ENCODE results near the gene SLC25A12. TPM values are rescaled to one million over a fixed set of nuclear protein-coding genes. Genes with fewer than 3 reads are reported as not detected.

The SLC25A12 gene
- total RNA-seq, 1 donor, result 23.0 TPM

- H3K4me3 ChIP-seq (ENCODE audit: low read depth, low read length), result no peak overlapping the region
- DNase-seq (ENCODE audit: low read depth), result no peak
- TF ChIP-seq CTCF (IDR thresholded peaks at IDR 0.05; ENCODE audit: insufficient read depth, low read length), result no peak
Measured at GRCh38 chr2:171745141-171745540, 148.9 kb downstream of the SLC25A12 start.

- TF ChIP-seq CTCF (IDR thresholded peaks at IDR 0.05; ENCODE audit: insufficient read depth, low read length), result no peak
- DNase-seq (ENCODE audit: low read depth), result no peak
Measured at GRCh38 chr2:171742760-171743159, 151.3 kb downstream of the SLC25A12 start.

GRCh38 chr2:171741189-171741588 is 152.9 kb downstream of the SLC25A12 start:
- no peak for TF ChIP-seq CTCF (IDR thresholded peaks at IDR 0.05; ENCODE audit: insufficient read depth, low read length)
- H3K4me3 ChIP-seq (ENCODE audit: low read depth, low read length), result no peak overlapping the region
- DNase-seq (ENCODE audit: low read depth), result peak; percentile 5

More at GRCh38 chr2:171742760-171743159, 151.3 kb downstream of the SLC25A12 start:
- H3K4me3 ChIP-seq (ENCODE audit: low read depth, low read length), result no peak overlapping the region

DNA sequence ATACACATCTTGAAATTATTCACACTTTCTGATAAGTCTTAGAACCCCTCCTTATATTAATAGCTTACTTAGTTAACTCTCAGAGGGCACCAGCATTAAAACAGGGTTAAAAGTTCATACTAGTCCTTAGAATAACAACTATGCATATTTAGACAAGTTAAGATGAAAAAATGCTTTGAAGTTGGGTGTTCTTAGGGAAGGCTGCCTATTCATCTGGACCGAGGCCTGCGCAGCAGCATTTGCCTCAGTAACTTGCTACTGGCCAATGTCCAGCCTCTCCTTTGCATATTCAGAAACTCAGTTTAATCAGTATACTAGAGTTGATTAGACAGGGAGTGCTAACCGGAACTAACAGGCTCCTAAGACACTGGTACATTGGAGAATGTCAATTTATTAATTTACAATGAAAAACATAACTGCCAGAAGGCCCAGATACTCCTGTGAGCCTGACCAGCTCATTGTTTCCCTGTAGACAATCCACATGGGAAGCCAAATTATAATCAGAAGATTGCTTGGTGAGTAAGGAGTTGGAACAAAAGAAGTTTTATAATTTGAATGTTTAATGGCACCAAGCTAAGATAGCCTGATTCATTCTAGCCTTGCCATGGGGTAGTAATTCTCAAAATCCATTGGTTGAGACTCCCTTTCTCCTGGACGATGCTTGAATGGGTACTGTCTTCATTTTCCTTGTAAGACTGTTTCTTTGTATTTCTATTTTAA is 157.9 kb downstream of the SLC25A12 start:
- peak; percentile 4 for DNase-seq (ENCODE audit: low read depth)
- TF ChIP-seq CTCF (IDR thresholded peaks at IDR 0.05; ENCODE audit: insufficient read depth, low read length), result no peak
- no peak overlapping the region for H3K4me3 ChIP-seq (ENCODE audit: low read depth, low read length)

Small RNA genes lying within 50 kb of the gene (small RNA-seq; reads per million reads assigned to genes)
- not detected for gene RNU6-182P

Other genes with a start within 250 kb of the SLC25A12 start
- 112 and 218 TPM in 2 replicates for gene DYNC1I2, start 206.8 kb downstream of the SLC25A12 start, total RNA-seq (ENCODE audit: low replicate concordance)
- 42.0 and 81.4 TPM in 2 replicates for gene HAT1, start 28.2 kb upstream of the SLC25A12 start, total RNA-seq (ENCODE audit: low replicate concordance)
- 4.0 and 14.3 TPM in 2 replicates for gene METAP1D, start 105.7 kb upstream of the SLC25A12 start, total RNA-seq (ENCODE audit: low replicate concordance)
- 0.41 and 0.99 TPM in 2 replicates for gene DLX1, start 191.3 kb upstream of the SLC25A12 start, total RNA-seq (ENCODE audit: low replicate concordance)
- 0.72 TPM in 1 of 2 replicates, not detected in the other for gene DLX2, start 208.7 kb upstream of the SLC25A12 start, total RNA-seq (ENCODE audit: low replicate concordance)

Data from fibroblast of the aortic adventitia (primary cell).